Measurements from ENCODE around the gene CRMP1. TPM values are rescaled to one million over a fixed set of nuclear protein-coding genes. Genes with fewer than 3 reads are reported as not detected.

CRMP1 gene
- total and polyA plus RNA-seq, 8 donors = 5.2 to 76.2 (median 64.0) TPM

GRCh38 chr4:5821665-5822358 lies 71.1 kb downstream of the CRMP1 start:
- TF ChIP-seq CTCF (IDR thresholded peaks at IDR 0.05) = peak; percentile 50 to 67
- Histone ChIP-seq H3K27me3 (no peaks in the 10 kb centered on the region), H3K4me3 (no peak overlapping the region), H3K9me3 (no peaks in the 10 kb centered on the region), H3K27ac (no peak overlapping the region), H3K36me3 (peaks cover 0 to 20% of the 10 kb centered on the region in 2 donors), H3K4me1 (peaks cover 0 to under 1% of the 10 kb centered on the region in 2 donors)
- DNase-seq = peak in 1 of 4 donors; percentile 72
- intact Hi-C loops (cut with DNase I) = loop anchor here in 1 of 2 donors (10.0 kb wide), 1 partner anchor 163 kb away; no protein-coding TSS in a partner anchor
- no peak for ATAC-seq

- Histone ChIP-seq H3K4me3 (no peak overlapping the region), H3K36me3 (peaks cover 0 to 12% of the 10 kb centered on the region in 2 donors), H3K4me1 (no peaks in the 10 kb centered on the region), H3K27ac (no peak overlapping the region), H3K9me3 (no peaks in the 10 kb centered on the region), H3K27me3 (no peaks in the 10 kb centered on the region)
- intact Hi-C loops (cut with DNase I) = no loop called here
- no peak for ATAC-seq
- no peak for DNase-seq
- no peak for TF ChIP-seq CTCF (IDR thresholded peaks at IDR 0.05)
These were observed 76.0 kb downstream of the CRMP1 start for GRCh38 chr4:5816851-5817375.

GRCh38 chr4:5816101-5816500 lies 76.8 kb downstream of the CRMP1 start:
- DNase-seq (no peak), ATAC-seq (no peak)
- Histone ChIP-seq H3K27me3 (no peaks in the 10 kb centered on the region), H3K4me3 (no peak overlapping the region), H3K4me1 (no peaks in the 10 kb centered on the region), H3K9me3 (no peaks in the 10 kb centered on the region), H3K27ac (no peak overlapping the region), H3K36me3 (peaks cover 0 to 12% of the 10 kb centered on the region in 2 donors)
- TF ChIP-seq CTCF (IDR thresholded peaks at IDR 0.05) = no peak
- intact Hi-C loops (cut with DNase I) = no loop called here

- ATAC-seq (no peak), DNase-seq (no peak)
- H3K27me3 ChIP-seq = no peaks in the 10 kb centered on the region
- peaks cover 0 to 13% of the 10 kb centered on the region in 2 donors for H3K36me3 ChIP-seq
- TF ChIP-seq CTCF (IDR thresholded peaks at IDR 0.05) = no peak
- H3K9me3 ChIP-seq = no peaks in the 10 kb centered on the region
- no peak overlapping the region for H3K27ac ChIP-seq
- intact Hi-C loops (cut with DNase I) = no loop called here
- H3K4me1 ChIP-seq = no peaks in the 10 kb centered on the region
- H3K4me3 ChIP-seq = no peak overlapping the region
These were observed 77.2 kb downstream of the CRMP1 start for GRCh38 chr4:5815641-5816040.

- Histone ChIP-seq H3K27ac (no peak overlapping the region), H3K4me1 (no peaks in the 10 kb centered on the region), H3K27me3 (no peaks in the 10 kb centered on the region), H3K9me3 (no peaks in the 10 kb centered on the region), H3K36me3 (peaks cover 0 to 25% of the 10 kb centered on the region in 2 donors), H3K4me3 (no peak overlapping the region)
- DNase-seq (peak in 1 of 4 donors; percentile 41), ATAC-seq (no peak)
- intact Hi-C loops (cut with DNase I) = no loop called here
- no peak for TF ChIP-seq CTCF (IDR thresholded peaks at IDR 0.05)
These were observed 78.5 kb downstream of the CRMP1 start for GRCh38 chr4:5814421-5814820.

Data from left lung (tissue), 10 donors.